GM12872 (cell line): ENCODE measurements around the gene GM2A.

Experiments used
- TF ChIP-seq, protein P1 (sequence below): IDR thresholded peaks from 3 replicates; pipeline ENCODE4 v1.5.1; 2011; ENCODE audit warnings: low read depth, mild to moderate bottlenecking, low read length, moderate library complexity; ENCODE audit not compliant: insufficient read depth

Gene GM2A

DNA sequence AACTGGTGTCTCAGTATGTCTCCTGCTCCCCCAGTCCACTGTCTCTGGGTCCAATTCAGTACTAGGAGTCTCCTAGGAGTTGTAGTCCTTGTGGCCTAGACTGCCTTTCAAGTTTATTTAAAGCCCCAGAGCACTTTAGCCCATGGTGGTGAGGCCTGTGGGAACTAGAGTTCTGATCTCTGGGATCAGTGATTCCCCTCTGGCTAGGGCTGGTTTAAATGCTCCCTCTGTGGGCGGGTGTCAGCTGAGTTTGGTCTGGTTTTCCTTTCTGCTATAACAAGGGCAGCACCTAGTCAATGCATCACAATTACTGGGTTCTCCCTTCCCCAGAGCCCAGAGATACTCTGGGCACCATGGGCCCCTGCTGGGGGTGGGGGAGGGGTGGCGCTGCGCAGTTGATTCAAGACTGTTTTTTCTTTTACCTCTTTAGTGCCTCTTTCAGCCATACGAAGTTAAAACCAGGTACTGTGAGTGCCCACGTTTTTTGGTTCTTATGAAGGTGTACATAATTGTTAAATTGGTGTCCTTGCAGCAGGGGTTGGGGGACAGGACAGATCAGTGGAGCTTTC lies 59.9 kb downstream of the GM2A start:
- TF ChIP-seq, protein P1, sequence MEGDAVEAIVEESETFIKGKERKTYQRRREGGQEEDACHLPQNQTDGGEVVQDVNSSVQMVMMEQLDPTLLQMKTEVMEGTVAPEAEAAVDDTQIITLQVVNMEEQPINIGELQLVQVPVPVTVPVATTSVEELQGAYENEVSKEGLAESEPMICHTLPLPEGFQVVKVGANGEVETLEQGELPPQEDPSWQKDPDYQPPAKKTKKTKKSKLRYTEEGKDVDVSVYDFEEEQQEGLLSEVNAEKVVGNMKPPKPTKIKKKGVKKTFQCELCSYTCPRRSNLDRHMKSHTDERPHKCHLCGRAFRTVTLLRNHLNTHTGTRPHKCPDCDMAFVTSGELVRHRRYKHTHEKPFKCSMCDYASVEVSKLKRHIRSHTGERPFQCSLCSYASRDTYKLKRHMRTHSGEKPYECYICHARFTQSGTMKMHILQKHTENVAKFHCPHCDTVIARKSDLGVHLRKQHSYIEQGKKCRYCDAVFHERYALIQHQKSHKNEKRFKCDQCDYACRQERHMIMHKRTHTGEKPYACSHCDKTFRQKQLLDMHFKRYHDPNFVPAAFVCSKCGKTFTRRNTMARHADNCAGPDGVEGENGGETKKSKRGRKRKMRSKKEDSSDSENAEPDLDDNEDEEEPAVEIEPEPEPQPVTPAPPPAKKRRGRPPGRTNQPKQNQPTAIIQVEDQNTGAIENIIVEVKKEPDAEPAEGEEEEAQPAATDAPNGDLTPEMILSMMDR, result no peak

DNA sequence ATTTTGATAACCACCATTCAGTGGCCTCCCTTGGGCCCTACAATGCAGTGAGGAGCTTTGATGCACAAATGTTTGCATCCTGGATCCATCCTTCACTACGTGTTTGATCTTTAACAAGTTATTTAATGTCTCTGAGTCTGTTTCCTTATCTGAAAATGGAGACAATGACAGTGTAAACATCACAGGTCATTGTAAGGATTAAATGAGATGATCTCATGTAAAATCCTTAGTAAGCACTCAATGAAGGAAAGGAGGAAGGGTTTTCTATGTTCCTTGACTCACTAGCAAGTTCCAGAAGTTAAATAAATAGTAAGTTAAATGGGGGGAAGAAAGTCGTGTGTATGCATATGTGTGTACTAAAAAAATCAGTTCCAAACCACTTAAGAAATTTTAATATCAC lies 60.4 kb downstream of the GM2A start:
- TF ChIP-seq, protein P1, result no peak

DNA sequence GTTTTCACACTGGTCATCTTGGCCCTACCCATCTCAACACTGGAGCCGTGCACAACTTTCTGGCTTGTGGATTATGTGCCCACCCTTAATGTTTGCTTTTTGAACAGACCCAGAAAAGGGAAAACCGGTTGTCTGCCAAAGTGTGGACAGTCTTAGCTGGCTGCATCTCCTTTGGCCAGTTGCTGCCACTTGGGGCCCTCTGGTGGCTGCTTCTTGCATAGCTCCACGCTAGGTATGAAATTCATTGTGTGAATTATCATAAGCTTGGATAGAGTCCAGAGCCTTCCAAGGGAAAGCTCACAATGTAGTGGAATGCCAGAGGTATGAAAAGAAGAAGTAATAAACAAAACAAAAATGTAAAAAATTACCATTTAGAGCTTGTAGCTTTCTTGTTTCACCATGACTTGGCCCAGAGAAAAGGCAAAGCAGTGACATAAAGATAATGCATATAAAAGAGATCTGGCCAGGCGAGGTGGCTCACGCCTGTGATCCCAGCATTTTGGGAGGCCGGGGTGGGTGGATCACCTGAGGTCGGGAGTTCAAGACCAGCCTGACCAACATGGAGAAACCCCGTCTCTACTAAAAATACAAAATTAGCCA lies 63.1 kb downstream of the GM2A start:
- TF ChIP-seq, protein P1, result peak; percentile 95

DNA sequence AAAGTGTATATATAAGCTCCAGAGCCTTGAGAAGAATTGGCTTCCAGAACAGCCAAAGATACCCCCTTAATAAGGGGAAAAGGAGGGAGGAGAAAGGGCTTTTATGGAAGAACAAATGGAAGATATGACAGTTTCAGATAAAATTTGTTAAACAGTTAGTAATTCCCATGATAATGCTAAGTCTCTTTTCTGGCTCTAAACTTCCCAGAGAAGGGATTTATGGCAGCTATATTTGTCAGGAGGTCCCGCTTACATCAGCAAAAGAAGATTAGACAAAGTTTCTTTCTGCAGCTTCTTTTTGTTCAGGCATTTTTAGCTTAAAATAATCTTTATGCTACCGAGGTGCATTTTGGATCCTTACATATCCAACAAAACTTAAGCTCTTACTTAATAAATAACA lies 64.9 kb downstream of the GM2A start:
- TF ChIP-seq, protein P1, result no peak

DNA sequence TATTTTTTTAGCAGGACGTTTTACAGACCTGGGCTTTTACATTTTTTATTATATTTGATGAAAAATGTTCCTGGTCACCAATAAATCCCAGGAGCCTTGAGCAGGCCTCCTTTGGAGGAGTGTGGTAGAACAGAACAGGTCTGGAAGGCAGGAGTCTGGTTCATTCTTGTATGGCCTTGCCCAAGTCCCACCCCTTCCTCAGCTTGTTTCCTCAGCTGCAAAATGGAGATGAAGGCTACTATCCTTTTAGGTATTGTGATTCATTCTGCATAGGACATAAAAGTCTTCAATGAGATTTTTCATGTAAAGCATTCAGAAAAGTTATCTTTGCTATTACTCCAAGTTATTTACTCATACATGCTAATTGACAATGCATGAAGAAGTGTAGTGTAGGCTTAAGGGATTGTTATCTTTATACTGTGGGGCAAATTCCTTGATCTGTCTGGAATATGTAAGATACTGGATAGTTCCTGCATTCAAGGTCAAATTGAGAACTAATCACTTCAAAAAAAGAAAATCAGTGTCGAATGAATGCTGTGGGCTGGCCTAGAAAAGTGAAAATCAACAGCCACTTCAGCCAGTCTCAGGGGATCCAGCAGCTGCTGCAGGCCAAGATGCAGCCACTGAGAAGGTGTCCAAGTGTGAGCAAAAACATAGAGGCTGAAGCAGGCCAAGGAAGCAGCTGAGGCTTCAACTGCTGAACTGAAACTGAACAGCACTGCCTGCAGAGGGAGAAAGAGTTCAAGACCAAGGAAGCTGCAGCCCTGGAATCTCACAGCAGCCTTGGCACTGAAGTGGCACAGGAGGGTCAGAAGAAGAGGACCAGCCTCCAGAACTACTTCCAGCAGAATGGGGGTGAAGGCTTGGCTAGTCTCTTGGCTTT lies 66.1 kb downstream of the GM2A start:
- TF ChIP-seq, protein P1, result peak; percentile 38; the same call in 1 of the 3 replicates
